Measurements from ENCODE around the gene RASGEF1C. TPM values are rescaled to one million over a fixed set of nuclear protein-coding genes. Genes with fewer than 3 reads are reported as not detected.

Gene RASGEF1C
- total and polyA plus RNA-seq, 4 experiments from 2014 or later, result not detected

- Mint-ChIP-seq H3K36me3 (no peaks in the 10 kb centered on the region), H3K27ac (no peak overlapping the region), H3K4me1 (no peaks in the 10 kb centered on the region), H3K27me3 (peaks cover 0 to 2% of the 10 kb centered on the region in 2 donors), H3K4me3 (no peak overlapping the region), H3K9me3 (peaks cover 0 to 3% (median 0%) of the 10 kb centered on the region in 8 donors)
- intact Hi-C loops (cut with micrococcal nuclease), result no loop called here
- DNase-seq, result no peak
- H3K27me3 ChIP-seq (ENCODE audit: insufficient read depth, low read length), result no peaks in the 10 kb centered on the region
- no peak overlapping the region for H3K27ac ChIP-seq (ENCODE audit: low read depth, low read length)
- no peak overlapping the region for H3K4me3 ChIP-seq (ENCODE audit: low read length in 2 of 2)
- H3K9me3 ChIP-seq (ENCODE audit: control insufficient read depth in 1 of 2, low read length in 2 of 2), result no peaks in the 10 kb centered on the region
- H3K36me3 ChIP-seq (ENCODE audit: insufficient read depth, low read length), result no peaks in the 10 kb centered on the region
- ChIA-PET CTCF (ENCODE audit: partially characterized antibody) (no interaction called here), POLR2A (ENCODE audit: partially characterized antibody) (no interaction called here)
- H3K4me1 ChIP-seq (ENCODE audit: insufficient read depth, low read length), result no peaks in the 10 kb centered on the region
Observed at GRCh38 chr5:180113660-180114303, 95.2 kb downstream of the RASGEF1C start.

- H3K4me3 ChIP-seq (ENCODE audit: low read length in 2 of 2), result no peak overlapping the region
- CTCF ChIA-PET (ENCODE audit: partially characterized antibody), result no interaction called here
- Mint-ChIP-seq H3K4me3 (no peak overlapping the region), H3K27me3 (peaks cover 0 to 5% of the 10 kb centered on the region in 2 donors), H3K4me1 (no peaks in the 10 kb centered on the region), H3K9me3 (peaks cover 0 to 13% (median 10%) of the 10 kb centered on the region in 8 donors), H3K36me3 (no peaks in the 10 kb centered on the region), H3K27ac (no peak overlapping the region)
- no peaks in the 10 kb centered on the region for H3K4me1 ChIP-seq (ENCODE audit: insufficient read depth, low read length)
- no peak overlapping the region for H3K27ac ChIP-seq (ENCODE audit: low read depth, low read length)
- intact Hi-C loops (cut with micrococcal nuclease), result no loop called here
- no peak for DNase-seq
- POLR2A ChIA-PET (ENCODE audit: partially characterized antibody), result no interaction called here
- no peaks in the 10 kb centered on the region for H3K36me3 ChIP-seq (ENCODE audit: insufficient read depth, low read length)
- H3K9me3 ChIP-seq (ENCODE audit: control insufficient read depth in 1 of 2, low read length in 2 of 2), result no peaks in the 10 kb centered on the region
- no peaks in the 10 kb centered on the region for H3K27me3 ChIP-seq (ENCODE audit: insufficient read depth, low read length)
Observed at GRCh38 chr5:180112181-180112861, 96.7 kb downstream of the RASGEF1C start.

GRCh38 chr5:180111273-180112002 lies 97.6 kb downstream of the RASGEF1C start:
- no peak for DNase-seq
- peaks cover 6 to 7% of the 10 kb centered on the region in 2 donors for H3K27me3 Mint-ChIP-seq
- no peak overlapping the region for H3K4me3 Mint-ChIP-seq
- CTCF ChIA-PET (ENCODE audit: partially characterized antibody), result no interaction called here
- Histone ChIP-seq H3K4me3 (ENCODE audit: low read length in 2 of 2) (no peak overlapping the region), H3K27ac (ENCODE audit: low read depth, low read length) (no peak overlapping the region), H3K27me3 (ENCODE audit: insufficient read depth, low read length) (no peaks in the 10 kb centered on the region), H3K4me1 (ENCODE audit: insufficient read depth, low read length) (no peaks in the 10 kb centered on the region), H3K9me3 (ENCODE audit: control insufficient read depth in 1 of 2, low read length in 2 of 2) (no peaks in the 10 kb centered on the region), H3K36me3 (ENCODE audit: insufficient read depth, low read length) (no peaks in the 10 kb centered on the region)
- peaks cover 3 to 22% (median 18%) of the 10 kb centered on the region in 8 donors for H3K9me3 Mint-ChIP-seq
- POLR2A ChIA-PET (ENCODE audit: partially characterized antibody), result no interaction called here
- H3K36me3 Mint-ChIP-seq, result peaks cover 0 to 4% of the 10 kb centered on the region in 2 donors
- no peak overlapping the region for H3K27ac Mint-ChIP-seq
- H3K4me1 Mint-ChIP-seq, result no peaks in the 10 kb centered on the region
- intact Hi-C loops (cut with micrococcal nuclease), result no loop called here

- Histone ChIP-seq H3K27me3 (ENCODE audit: insufficient read depth, low read length) (no peaks in the 10 kb centered on the region), H3K36me3 (ENCODE audit: insufficient read depth, low read length) (no peaks in the 10 kb centered on the region), H3K4me1 (ENCODE audit: insufficient read depth, low read length) (no peaks in the 10 kb centered on the region), H3K4me3 (ENCODE audit: low read length in 2 of 2) (no peak overlapping the region), H3K9me3 (ENCODE audit: control insufficient read depth in 1 of 2, low read length in 2 of 2) (no peaks in the 10 kb centered on the region), H3K27ac (ENCODE audit: low read depth, low read length) (no peak overlapping the region)
- Mint-ChIP-seq H3K9me3 (peaks cover 6 to 26% (median 22%) of the 10 kb centered on the region in 8 donors), H3K27me3 (peaks cover 6 to 10% of the 10 kb centered on the region in 2 donors), H3K4me3 (no peak overlapping the region), H3K27ac (no peak overlapping the region), H3K4me1 (no peaks in the 10 kb centered on the region), H3K36me3 (peaks cover 0 to 5% of the 10 kb centered on the region in 2 donors)
- CTCF ChIA-PET (ENCODE audit: partially characterized antibody), result no interaction called here
- POLR2A ChIA-PET (ENCODE audit: partially characterized antibody), result no interaction called here
- intact Hi-C loops (cut with micrococcal nuclease), result no loop called here
- no peak for DNase-seq
Observed at GRCh38 chr5:180109920-180110319, 99.1 kb downstream of the RASGEF1C start.

DNA sequence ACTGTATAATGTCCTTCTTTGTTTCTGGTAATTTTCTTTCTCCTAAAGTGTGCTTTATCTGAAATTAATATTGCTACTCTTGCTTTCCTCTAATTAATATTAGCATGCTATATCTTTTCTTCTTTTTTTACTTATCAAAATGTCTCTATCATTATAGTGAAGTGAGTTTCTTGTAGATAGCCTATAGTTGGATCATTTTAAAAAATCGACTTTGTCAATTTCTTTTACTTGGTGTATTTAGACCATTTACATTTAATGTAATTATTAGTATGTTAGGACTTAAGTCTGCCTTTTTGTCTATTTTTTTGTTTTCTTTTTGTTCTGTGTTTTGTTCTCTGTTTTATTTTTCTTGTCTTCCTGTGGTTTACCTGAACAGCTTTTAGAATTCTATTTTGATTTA lies 102.0 kb downstream of the RASGEF1C start:
- Histone ChIP-seq H3K4me3 (ENCODE audit: low read length in 2 of 2) (no peak overlapping the region), H3K9me3 (ENCODE audit: control insufficient read depth in 1 of 2, low read length in 2 of 2) (no peaks in the 10 kb centered on the region), H3K36me3 (ENCODE audit: insufficient read depth, low read length) (no peaks in the 10 kb centered on the region), H3K4me1 (ENCODE audit: insufficient read depth, low read length) (no peaks in the 10 kb centered on the region), H3K27me3 (ENCODE audit: insufficient read depth, low read length) (no peaks in the 10 kb centered on the region), H3K27ac (ENCODE audit: low read depth, low read length) (no peak overlapping the region)
- H3K9me3 Mint-ChIP-seq, result peaks cover 6 to 26% (median 22%) of the 10 kb centered on the region in 8 donors
- H3K4me3 Mint-ChIP-seq, result no peak overlapping the region
- DNase-seq, result no peak
- H3K27ac Mint-ChIP-seq, result no peak overlapping the region
- intact Hi-C loops (cut with micrococcal nuclease), result no loop called here
- CTCF ChIA-PET (ENCODE audit: partially characterized antibody), result no interaction called here
- POLR2A ChIA-PET (ENCODE audit: partially characterized antibody), result no interaction called here
- H3K4me1 Mint-ChIP-seq, result no peaks in the 10 kb centered on the region
- H3K27me3 Mint-ChIP-seq, result peaks cover 9 to 10% of the 10 kb centered on the region in 2 donors
- H3K36me3 Mint-ChIP-seq, result peaks cover 0 to 5% of the 10 kb centered on the region in 2 donors

DNA sequence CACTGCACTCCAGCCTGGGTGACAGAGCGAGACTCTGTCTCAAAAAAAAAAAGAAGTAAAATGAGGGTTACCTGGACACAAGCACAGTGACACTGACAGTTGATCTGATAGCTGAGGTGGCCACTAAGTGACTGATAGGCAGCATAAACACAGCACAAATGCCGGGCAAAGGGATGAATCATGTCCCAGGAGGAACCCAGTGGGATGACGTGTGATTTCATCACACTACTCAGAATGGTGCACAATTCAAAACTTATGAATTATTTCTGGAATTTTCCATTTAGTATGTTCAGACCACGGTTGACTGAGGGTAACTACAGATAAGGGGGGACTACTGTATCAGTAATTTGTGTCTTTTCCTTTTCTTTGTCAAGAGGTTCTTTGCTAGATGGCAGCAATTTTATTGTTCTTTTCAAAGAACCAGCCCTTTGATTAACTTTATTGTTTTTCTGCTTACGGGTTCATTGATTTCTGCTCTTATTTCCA lies 103.1 kb downstream of the RASGEF1C start:
- no peak overlapping the region for H3K4me3 Mint-ChIP-seq
- peaks cover 0 to 5% of the 10 kb centered on the region in 2 donors for H3K36me3 Mint-ChIP-seq
- ChIA-PET POLR2A (ENCODE audit: partially characterized antibody) (no interaction called here), CTCF (ENCODE audit: partially characterized antibody) (no interaction called here)
- H3K27me3 ChIP-seq (ENCODE audit: insufficient read depth, low read length), result no peaks in the 10 kb centered on the region
- peaks cover 9 to 10% of the 10 kb centered on the region in 2 donors for H3K27me3 Mint-ChIP-seq
- no peaks in the 10 kb centered on the region for H3K9me3 ChIP-seq (ENCODE audit: control insufficient read depth in 1 of 2, low read length in 2 of 2)
- intact Hi-C loops (cut with micrococcal nuclease), result no loop called here
- peaks cover 6 to 26% (median 22%) of the 10 kb centered on the region in 8 donors for H3K9me3 Mint-ChIP-seq
- no peaks in the 10 kb centered on the region for H3K4me1 ChIP-seq (ENCODE audit: insufficient read depth, low read length)
- no peaks in the 10 kb centered on the region for H3K36me3 ChIP-seq (ENCODE audit: insufficient read depth, low read length)
- no peaks in the 10 kb centered on the region for H3K4me1 Mint-ChIP-seq
- no peak for DNase-seq
- H3K27ac Mint-ChIP-seq, result no peak overlapping the region
- H3K27ac ChIP-seq (ENCODE audit: low read depth, low read length), result no peak overlapping the region
- H3K4me3 ChIP-seq (ENCODE audit: low read length in 2 of 2), result no peak overlapping the region

- H3K4me3 Mint-ChIP-seq, result no peak overlapping the region
- Histone ChIP-seq H3K4me1 (ENCODE audit: insufficient read depth, low read length) (no peaks in the 10 kb centered on the region), H3K4me3 (ENCODE audit: low read length in 2 of 2) (no peak overlapping the region), H3K27ac (ENCODE audit: low read depth, low read length) (no peak overlapping the region), H3K9me3 (ENCODE audit: control insufficient read depth in 1 of 2, low read length in 2 of 2) (no peaks in the 10 kb centered on the region), H3K36me3 (ENCODE audit: insufficient read depth, low read length) (no peaks in the 10 kb centered on the region), H3K27me3 (ENCODE audit: insufficient read depth, low read length) (no peaks in the 10 kb centered on the region)
- intact Hi-C loops (cut with micrococcal nuclease), result no loop called here
- H3K36me3 Mint-ChIP-seq, result peaks cover 0 to 5% of the 10 kb centered on the region in 2 donors
- no peak for DNase-seq
- no peaks in the 10 kb centered on the region for H3K4me1 Mint-ChIP-seq
- peaks cover 6 to 24% (median 21%) of the 10 kb centered on the region in 8 donors for H3K9me3 Mint-ChIP-seq
- H3K27ac Mint-ChIP-seq, result no peak overlapping the region
- POLR2A ChIA-PET (ENCODE audit: partially characterized antibody), result no interaction called here
- peaks cover 8 to 9% of the 10 kb centered on the region in 2 donors for H3K27me3 Mint-ChIP-seq
- CTCF ChIA-PET (ENCODE audit: partially characterized antibody), result no interaction called here
Observed at GRCh38 chr5:180104168-180104530, 104.9 kb downstream of the RASGEF1C start.
